ENCODE measurements around the gene KIF3B. TPM values are rescaled to one million over a fixed set of nuclear protein-coding genes. Genes with fewer than 3 reads are reported as not detected.
A peak's percentile ranks its signal among the peaks of the same experiment; 100 is the strongest.

KIF3B gene
- polyA plus RNA-seq, 1 donor (not counting 4 experiments of a cell fraction or from before 2014, with no cell fraction given), result 20.3 TPM

DNA sequence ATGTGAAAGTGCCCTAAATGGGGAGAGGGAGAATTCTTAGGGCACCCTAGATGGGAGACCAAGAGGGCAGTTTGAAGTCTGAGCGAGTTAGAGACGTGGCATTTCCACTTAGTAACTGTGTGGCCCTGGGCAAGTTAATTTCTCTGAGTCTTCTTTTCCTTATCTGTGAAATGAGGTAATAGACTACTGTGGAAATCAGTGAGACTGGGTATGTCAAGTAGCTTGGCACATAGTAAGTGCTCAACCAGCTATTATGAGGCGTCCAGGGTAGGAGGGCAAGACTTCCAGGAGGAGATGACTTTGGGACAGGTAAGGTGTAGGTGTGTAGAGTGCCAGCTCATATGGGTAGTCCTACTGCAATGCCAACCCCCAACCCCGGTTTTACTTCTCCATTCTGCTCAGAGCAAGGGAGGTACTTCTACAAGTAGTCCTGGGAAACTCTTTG lies 770 bp downstream of the KIF3B start:
- H3K9ac ChIP-seq (ENCODE audit: control insufficient read depth, extremely low read depth, insufficient read depth, low read length), result peak overlapping the region; percentile 80
- H3K9me3 ChIP-seq (ENCODE audit: control insufficient read depth, low read depth, low read length), result no peaks in the 10 kb centered on the region
- H3K9me1 ChIP-seq (ENCODE audit: control insufficient read depth, extremely low read depth, insufficient read depth, low read length), result no peaks in the 10 kb centered on the region
- peaks cover 0 to 1% of the 10 kb centered on the region in 2 experiments for H3K36me3 ChIP-seq (ENCODE audit: control insufficient read depth in 2 of 2, extremely low read depth in 1 of 2, insufficient read depth in 2 of 2, low read length in 2 of 2)
- peaks cover 14% of the 10 kb centered on the region for H3K79me2 ChIP-seq (ENCODE audit: control insufficient read depth, insufficient read depth, low read length)
- no peak for TF ChIP-seq EZH2 (IDR thresholded peaks at IDR 0.05; ENCODE audit: low read length)
- TF ChIP-seq, protein P1, sequence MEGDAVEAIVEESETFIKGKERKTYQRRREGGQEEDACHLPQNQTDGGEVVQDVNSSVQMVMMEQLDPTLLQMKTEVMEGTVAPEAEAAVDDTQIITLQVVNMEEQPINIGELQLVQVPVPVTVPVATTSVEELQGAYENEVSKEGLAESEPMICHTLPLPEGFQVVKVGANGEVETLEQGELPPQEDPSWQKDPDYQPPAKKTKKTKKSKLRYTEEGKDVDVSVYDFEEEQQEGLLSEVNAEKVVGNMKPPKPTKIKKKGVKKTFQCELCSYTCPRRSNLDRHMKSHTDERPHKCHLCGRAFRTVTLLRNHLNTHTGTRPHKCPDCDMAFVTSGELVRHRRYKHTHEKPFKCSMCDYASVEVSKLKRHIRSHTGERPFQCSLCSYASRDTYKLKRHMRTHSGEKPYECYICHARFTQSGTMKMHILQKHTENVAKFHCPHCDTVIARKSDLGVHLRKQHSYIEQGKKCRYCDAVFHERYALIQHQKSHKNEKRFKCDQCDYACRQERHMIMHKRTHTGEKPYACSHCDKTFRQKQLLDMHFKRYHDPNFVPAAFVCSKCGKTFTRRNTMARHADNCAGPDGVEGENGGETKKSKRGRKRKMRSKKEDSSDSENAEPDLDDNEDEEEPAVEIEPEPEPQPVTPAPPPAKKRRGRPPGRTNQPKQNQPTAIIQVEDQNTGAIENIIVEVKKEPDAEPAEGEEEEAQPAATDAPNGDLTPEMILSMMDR (optimal IDR thresholded peaks at IDR 0.05 in 1 of 3, IDR thresholded peaks at IDR 0.05 in 1 of 3, conservative IDR thresholded peaks at IDR 0.05 in 1 of 3; ENCODE audit: extremely low read depth in 1 of 3, insufficient read depth in 2 of 3, low read length in 3 of 3), result no peak
- peaks cover 10% of the 10 kb centered on the region for H3K4me1 ChIP-seq (ENCODE audit: control insufficient read depth, extremely low read depth, insufficient read depth, low read length)
- dilution Hi-C loops (cut with MboI; ENCODE audit: extremely low pct_ligation_motif_present, low sequenced_read_pairs), result no loop called here
- H2AFZ ChIP-seq (ENCODE audit: control insufficient read depth, low read length), result peak overlapping the region; percentile 66
- DNase-seq (ENCODE audit: low read depth, low spot score), result no peak
- H3K4me2 ChIP-seq (ENCODE audit: control insufficient read depth, extremely low read depth, insufficient read depth, low read depth, low read length), result peak overlapping the region; percentile 88
- no peaks in the 10 kb centered on the region for H4K20me1 ChIP-seq (ENCODE audit: control insufficient read depth, extremely low read depth, insufficient read depth, low read length)
- H3K27ac ChIP-seq (ENCODE audit: control insufficient read depth, insufficient read depth, low read length), result peak overlapping the region; percentile 37
- FAIRE-seq, result no peak
- H3K27me3 ChIP-seq (ENCODE audit: control insufficient read depth, extremely low read depth, insufficient read depth, low read length), result no peaks in the 10 kb centered on the region
- H3K4me3 ChIP-seq (ENCODE audit: control insufficient read depth in 2 of 3, extremely low read depth in 1 of 3, insufficient read depth in 2 of 3, low read depth in 1 of 3, low read length in 3 of 3), result peak overlapping the region; percentile 79 to 89 (median 86)

DNA sequence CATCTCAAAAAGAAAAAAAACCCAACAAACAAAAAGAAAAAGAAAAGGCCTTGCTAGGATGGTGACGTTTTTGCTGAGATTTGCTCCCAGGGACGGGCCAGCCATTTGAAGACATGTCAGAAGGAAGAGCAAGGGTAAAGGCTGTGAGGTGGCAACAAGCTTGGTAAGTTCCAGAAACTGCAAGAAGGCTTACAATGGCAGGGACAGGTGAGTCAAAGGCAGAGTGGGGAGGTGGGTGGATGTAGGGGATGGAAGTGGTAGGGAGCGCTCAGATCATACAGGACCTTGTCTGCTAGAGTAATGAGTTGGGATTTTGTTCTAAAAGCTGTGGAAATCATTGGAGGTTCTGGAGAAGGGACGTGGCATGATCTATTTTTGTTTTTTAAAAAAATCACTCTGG lies 4.3 kb downstream of the KIF3B start:
- peaks cover 1 to 5% of the 10 kb centered on the region in 2 experiments for H3K36me3 ChIP-seq (ENCODE audit: control insufficient read depth in 2 of 2, extremely low read depth in 1 of 2, insufficient read depth in 2 of 2, low read length in 2 of 2)
- no peak overlapping the region for H3K4me2 ChIP-seq (ENCODE audit: control insufficient read depth, extremely low read depth, insufficient read depth, low read depth, low read length)
- H3K4me3 ChIP-seq (ENCODE audit: control insufficient read depth in 2 of 3, extremely low read depth in 1 of 3, insufficient read depth in 2 of 3, low read depth in 1 of 3, low read length in 3 of 3), result no peak overlapping the region
- no peak overlapping the region for H2AFZ ChIP-seq (ENCODE audit: control insufficient read depth, low read length)
- TF ChIP-seq EZH2 (IDR thresholded peaks at IDR 0.05; ENCODE audit: low read length), result no peak
- TF ChIP-seq, protein P1 (optimal IDR thresholded peaks at IDR 0.05 in 1 of 3, IDR thresholded peaks at IDR 0.05 in 1 of 3, conservative IDR thresholded peaks at IDR 0.05 in 1 of 3; ENCODE audit: extremely low read depth in 1 of 3, insufficient read depth in 2 of 3, low read length in 3 of 3), result no peak
- H3K9ac ChIP-seq (ENCODE audit: control insufficient read depth, extremely low read depth, insufficient read depth, low read length), result no peak overlapping the region
- FAIRE-seq, result no peak
- peaks cover 14% of the 10 kb centered on the region for H3K79me2 ChIP-seq (ENCODE audit: control insufficient read depth, insufficient read depth, low read length)
- H3K27ac ChIP-seq (ENCODE audit: control insufficient read depth, insufficient read depth, low read length), result no peak overlapping the region
- H4K20me1 ChIP-seq (ENCODE audit: control insufficient read depth, extremely low read depth, insufficient read depth, low read length), result no peaks in the 10 kb centered on the region
- H3K4me1 ChIP-seq (ENCODE audit: control insufficient read depth, extremely low read depth, insufficient read depth, low read length), result peaks cover 21% of the 10 kb centered on the region
- no peak for DNase-seq (ENCODE audit: low read depth, low spot score)
- H3K9me1 ChIP-seq (ENCODE audit: control insufficient read depth, extremely low read depth, insufficient read depth, low read length), result no peaks in the 10 kb centered on the region
- H3K9me3 ChIP-seq (ENCODE audit: control insufficient read depth, low read depth, low read length), result no peaks in the 10 kb centered on the region
- no peaks in the 10 kb centered on the region for H3K27me3 ChIP-seq (ENCODE audit: control insufficient read depth, extremely low read depth, insufficient read depth, low read length)
- dilution Hi-C loops (cut with MboI; ENCODE audit: extremely low pct_ligation_motif_present, low sequenced_read_pairs), result no loop called here

Data from keratinocyte (primary cell).